IgD-negative memory B cell (primary cell): ENCODE measurements around the gene MAP7. TPM values are rescaled to one million over a fixed set of nuclear protein-coding genes. Genes with fewer than 3 reads are reported as not detected.
"Not testable (repeated sequence)": the region's sequence is repeated elsewhere in the genome, so short reads cannot be mapped to it uniquely, and the experiment has no call there.

ENCODE experiments used
- H3K27ac Mint-ChIP-seq, 3 donors: one replicate each; pipeline ENCODE4 v1.8.0; 2020 to 2022; ENCODE audit warnings: mild to moderate bottlenecking in 3 of 3, mixed read lengths in 3 of 3, moderate library complexity in 1 of 3
- H3K27me3 Mint-ChIP-seq: one replicate; pipeline ENCODE4 v1.8.0; 2021; ENCODE audit warnings: mixed read lengths
- H3K36me3 Mint-ChIP-seq: one replicate; pipeline ENCODE4 v1.8.0; 2020; ENCODE audit warnings: mild to moderate bottlenecking, mixed read lengths
- H3K4me1 Mint-ChIP-seq, 3 donors: one replicate each; pipeline ENCODE4 v1.8.0; 2020 to 2022; ENCODE audit warnings: mixed read lengths in 3 of 3, mild to moderate bottlenecking in 1 of 3
- H3K4me3 Mint-ChIP-seq, 4 donors: one replicate each; pipeline ENCODE4 v1.8.0; 2020 to 2022; ENCODE audit warnings: mild to moderate bottlenecking in 4 of 4, mixed read lengths in 4 of 4, moderate library complexity in 3 of 4
- H3K9me3 Mint-ChIP-seq, 3 donors: one replicate each; pipeline ENCODE4 v1.8.0; 2020 to 2021; ENCODE audit warnings: mixed read lengths in 3 of 3, mild to moderate bottlenecking in 1 of 3
- polyA plus RNA-seq: library from polyadenylated mRNA; unstranded; fragments of 300-500 nt; fragmentation: Illumina TruSeq; gene quantifications from one replicate; pipeline ENCODE4 v1.2.3, GENCODE V29; 2021

Gene MAP7
- polyA plus RNA-seq = 4.0 TPM

DNA sequence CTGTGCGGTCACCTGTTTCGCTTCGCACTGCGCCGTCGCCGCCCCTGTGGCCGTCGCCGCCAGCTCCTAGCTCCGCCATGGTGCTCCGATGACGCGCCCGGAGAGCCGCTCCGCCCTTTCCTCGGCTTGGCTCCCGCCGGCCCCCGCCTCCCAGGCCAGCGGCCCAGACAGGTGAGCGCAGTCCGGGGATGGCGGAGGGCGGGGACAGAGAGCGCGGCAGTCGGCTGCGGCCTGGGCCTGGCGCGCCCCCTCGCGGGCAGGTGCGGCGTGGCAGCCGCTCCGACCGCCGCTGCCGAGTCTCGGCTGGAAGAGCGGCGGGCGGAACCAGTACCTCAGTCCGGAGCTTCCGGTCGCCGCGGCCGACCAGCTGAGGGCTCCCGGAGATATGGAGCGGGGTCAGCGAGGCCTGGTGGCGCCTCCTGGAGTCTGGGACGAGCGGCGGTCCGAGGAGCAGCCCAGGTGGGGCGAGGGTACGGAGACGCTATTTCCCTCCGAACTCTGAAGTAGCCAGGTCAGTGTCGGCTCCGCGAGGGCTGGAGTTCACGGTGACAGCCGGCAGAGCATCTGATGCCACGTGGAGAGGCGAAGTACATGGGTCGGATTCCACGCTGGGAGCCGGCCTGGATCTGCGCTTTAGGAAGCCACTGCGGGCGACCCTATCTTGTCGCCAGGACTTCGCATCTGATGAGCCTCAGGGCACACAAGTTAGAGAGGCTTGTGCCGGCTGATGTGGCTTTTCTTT is at the start of gene MAP7:
MAP7 (minus strand) TSS at position 93 of the 742 bp plus-strand sequence; CDS start at position 79, 14 bp downstream.
- H3K36me3 Mint-ChIP-seq = peaks cover 1% of the 10 kb centered on the region
- no peaks in the 10 kb centered on the region for H3K9me3 Mint-ChIP-seq
- peaks cover 2 to 5% (median 4%) of the 10 kb centered on the region in 3 donors for H3K4me1 Mint-ChIP-seq
- peak within 1 kb of the TSS; percentile 67 to 85 (median 82) for H3K4me3 Mint-ChIP-seq
- peaks cover 33% of the 10 kb centered on the region for H3K27me3 Mint-ChIP-seq
- H3K27ac Mint-ChIP-seq = peak within 1 kb of the TSS; percentile 36 to 58 (median 56)

DNA sequence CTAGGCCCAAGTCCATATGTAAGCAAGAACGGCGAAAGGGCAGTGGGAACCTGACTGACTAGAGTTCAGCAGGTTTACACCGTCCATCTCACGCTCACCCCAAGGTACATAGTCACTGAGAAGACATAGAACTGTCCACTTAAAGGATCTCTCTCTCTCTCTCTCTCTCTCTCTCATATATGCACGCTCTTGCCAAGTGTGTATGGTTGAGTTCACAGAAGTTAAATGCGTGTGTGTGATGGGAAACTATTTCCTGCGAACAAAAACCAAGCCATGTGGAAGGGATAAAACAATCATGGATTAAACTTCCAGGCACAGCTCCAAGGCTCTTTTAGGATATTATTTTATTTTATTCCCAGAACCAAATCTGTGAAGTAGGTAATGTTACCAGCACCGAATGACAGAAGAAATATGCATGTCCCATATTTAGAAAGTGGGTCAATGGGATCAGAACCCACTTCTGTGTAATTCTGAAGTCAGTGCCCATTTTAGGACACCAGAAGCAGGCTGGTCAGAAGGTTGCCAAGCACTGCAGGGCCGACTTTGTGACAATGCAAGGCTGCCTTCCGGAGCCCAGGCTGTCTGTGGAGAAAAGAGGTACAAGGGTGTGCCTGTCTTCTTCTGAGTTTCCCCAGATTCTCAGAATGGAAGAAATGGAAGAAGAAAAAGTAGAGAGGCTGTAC is 49.2 kb upstream of the MAP7 start:
- peaks cover 13% of the 10 kb centered on the region for H3K36me3 Mint-ChIP-seq
- H3K27me3 Mint-ChIP-seq = no peaks in the 10 kb centered on the region
- peaks cover 0 to 2% (median 0%) of the 10 kb centered on the region in 3 donors for H3K9me3 Mint-ChIP-seq
- no peak overlapping the region for H3K4me3 Mint-ChIP-seq
- H3K27ac Mint-ChIP-seq = no peak overlapping the region
- peaks cover 2 to 8% (median 7%) of the 10 kb centered on the region in 3 donors for H3K4me1 Mint-ChIP-seq

DNA sequence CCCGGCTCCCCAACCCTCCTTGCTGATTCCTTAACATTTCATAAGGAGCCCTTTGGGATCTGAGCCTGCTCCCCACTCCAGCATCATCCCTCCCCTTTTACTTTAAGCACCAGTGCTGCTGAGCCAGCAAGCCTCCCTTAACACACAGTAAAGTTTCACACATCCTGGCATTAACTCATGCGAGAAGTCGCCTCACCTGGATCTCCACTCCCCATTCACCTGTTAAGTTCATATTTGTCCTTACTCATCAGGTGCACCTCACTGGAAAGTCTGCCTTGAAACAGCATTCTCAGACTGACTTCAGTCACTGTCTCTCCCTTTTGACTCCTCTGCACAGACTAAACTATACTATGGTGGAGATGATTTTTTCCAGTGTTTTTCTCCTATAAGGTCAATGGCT is 47.8 kb upstream of the MAP7 start:
- H3K9me3 Mint-ChIP-seq = peaks cover 0 to 2% (median 0%) of the 10 kb centered on the region in 3 donors

GRCh38 chr6:136594671-136595070 is 44.4 kb upstream of the MAP7 start:
- no peaks in the 10 kb centered on the region for H3K27me3 Mint-ChIP-seq
- H3K27ac Mint-ChIP-seq = no peak overlapping the region
- no peak overlapping the region for H3K4me3 Mint-ChIP-seq
- H3K4me1 Mint-ChIP-seq = peaks cover 11 to 17% (median 16%) of the 10 kb centered on the region in 3 donors
- peaks cover 23% of the 10 kb centered on the region for H3K36me3 Mint-ChIP-seq
- peaks cover 0 to 2% (median 0%) of the 10 kb centered on the region in 3 donors for H3K9me3 Mint-ChIP-seq

More for the DNA sequence above, 47.8 kb upstream of the MAP7 start:
- Mint-ChIP-seq H3K27ac (no peak overlapping the region), H3K27me3 (no peaks in the 10 kb centered on the region), H3K4me1 (peaks cover 11 to 17% (median 16%) of the 10 kb centered on the region in 3 donors), H3K4me3 (no peak overlapping the region), H3K36me3 (peaks cover 17% of the 10 kb centered on the region)

DNA sequence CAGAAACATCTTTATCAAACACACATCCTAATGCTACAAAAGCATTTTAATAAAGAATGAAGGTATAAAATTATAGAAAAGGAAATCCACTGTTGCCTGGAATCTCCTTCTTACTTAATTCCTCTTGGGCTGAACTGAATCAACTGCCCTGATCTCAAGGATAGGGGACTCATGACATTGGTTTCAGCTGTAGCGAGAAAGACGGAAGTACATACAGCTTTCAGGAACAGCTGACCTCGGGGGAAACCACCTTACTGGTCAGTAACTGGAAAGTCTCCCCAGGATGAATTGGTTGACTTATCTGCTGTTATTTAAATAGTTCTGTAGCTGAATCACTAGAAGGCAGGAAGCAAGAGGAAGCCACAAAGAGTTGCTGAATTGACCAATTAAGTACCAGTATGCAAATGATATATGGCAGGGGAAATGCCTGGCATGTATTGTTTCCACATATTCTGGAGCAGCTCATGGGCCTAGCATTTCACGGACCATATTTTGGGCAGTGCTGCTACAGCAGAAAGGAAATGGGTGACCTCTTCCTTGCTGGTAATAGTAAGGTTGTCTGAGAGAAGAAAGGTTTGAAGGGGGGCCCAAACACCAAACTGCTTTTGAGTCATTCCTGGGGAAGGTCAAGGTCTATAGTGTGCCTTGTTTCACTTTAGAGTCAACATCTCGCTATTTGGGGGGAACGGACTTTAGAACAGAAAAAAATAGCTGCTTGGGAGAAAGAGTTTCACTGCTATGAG is 43.7 kb upstream of the MAP7 start:
- Mint-ChIP-seq H3K4me3 (peak overlapping the region in 2 of 4 donors; percentile 58 to 84), H3K36me3 (peaks cover 23% of the 10 kb centered on the region), H3K27me3 (no peaks in the 10 kb centered on the region), H3K9me3 (peaks cover 0 to 2% (median 0%) of the 10 kb centered on the region in 3 donors), H3K27ac (peak overlapping the region in 1 of 3 donors; percentile 9), H3K4me1 (peaks cover 11 to 17% (median 16%) of the 10 kb centered on the region in 3 donors)

GRCh38 chr6:136592930-136593673 is 42.9 kb upstream of the MAP7 start:
- Mint-ChIP-seq H3K27me3 (no peaks in the 10 kb centered on the region), H3K27ac (peak overlapping the region in 1 of 3 donors; percentile 37), H3K36me3 (peaks cover 24% of the 10 kb centered on the region), H3K9me3 (peaks cover 0 to 2% (median 0%) of the 10 kb centered on the region in 3 donors), H3K4me1 (peaks cover 11 to 17% (median 16%) of the 10 kb centered on the region in 3 donors), H3K4me3 (peak overlapping the region in 1 of 4 donors; percentile 28)

- Mint-ChIP-seq H3K36me3 (peaks cover 24% of the 10 kb centered on the region), H3K9me3 (peaks cover 0 to 2% (median 0%) of the 10 kb centered on the region in 3 donors), H3K27ac (no peak overlapping the region), H3K4me1 (peaks cover 11 to 17% (median 16%) of the 10 kb centered on the region in 3 donors), H3K27me3 (no peaks in the 10 kb centered on the region), H3K4me3 (no peak overlapping the region)
These were observed 41.4 kb upstream of the MAP7 start for GRCh38 chr6:136591617-136592016.

DNA sequence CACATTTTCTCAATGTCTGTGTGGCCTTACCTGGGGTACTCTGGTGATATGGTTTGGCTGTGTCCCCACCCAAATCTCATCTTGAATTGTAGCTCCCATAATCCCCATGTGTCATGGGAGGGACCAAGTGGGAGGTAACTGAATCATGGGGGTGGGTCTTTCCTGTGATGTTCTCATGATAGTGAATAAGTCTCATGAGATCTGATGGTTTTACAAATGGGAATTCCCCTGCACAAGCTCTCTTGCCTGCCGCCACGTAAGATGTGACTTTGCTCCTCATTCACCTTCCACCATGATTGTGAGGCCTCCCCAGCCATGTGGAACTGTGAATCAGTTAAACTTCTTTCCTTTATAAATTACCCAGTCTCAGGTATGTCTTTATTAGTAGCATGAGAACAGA is 40.6 kb upstream of the MAP7 start:
- H3K9me3 Mint-ChIP-seq, H3K4me3 Mint-ChIP-seq, H3K27ac Mint-ChIP-seq, H3K27me3 Mint-ChIP-seq: not testable (repeated sequence)
- Mint-ChIP-seq H3K36me3 (peaks cover 21% of the 10 kb centered on the region), H3K4me1 (peaks cover 11 to 17% (median 12%) of the 10 kb centered on the region in 3 donors)

DNA sequence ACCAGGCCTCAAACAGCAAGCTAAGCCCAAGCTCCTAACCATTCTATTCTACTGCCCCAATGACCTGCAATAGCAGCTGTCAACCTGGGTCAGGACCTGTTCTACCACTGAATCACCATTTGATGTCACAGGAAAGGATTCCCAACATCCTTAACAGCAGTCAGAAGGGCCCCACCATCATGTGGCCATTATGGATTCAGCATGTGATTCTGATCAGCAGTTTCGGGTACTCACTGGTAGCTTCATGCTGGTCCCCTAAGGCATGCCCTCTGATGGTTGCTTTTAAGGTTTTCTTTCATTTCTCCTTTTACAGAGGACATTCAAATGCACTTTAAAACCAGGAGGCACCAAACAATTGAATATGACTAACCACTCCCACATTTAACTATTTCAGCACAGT is 37.3 kb upstream of the MAP7 start:
- no peak overlapping the region for H3K4me3 Mint-ChIP-seq
- no peaks in the 10 kb centered on the region for H3K9me3 Mint-ChIP-seq
- no peaks in the 10 kb centered on the region for H3K4me1 Mint-ChIP-seq
- no peaks in the 10 kb centered on the region for H3K27me3 Mint-ChIP-seq
- H3K36me3 Mint-ChIP-seq = peaks cover 17% of the 10 kb centered on the region
- H3K27ac Mint-ChIP-seq = no peak overlapping the region

DNA sequence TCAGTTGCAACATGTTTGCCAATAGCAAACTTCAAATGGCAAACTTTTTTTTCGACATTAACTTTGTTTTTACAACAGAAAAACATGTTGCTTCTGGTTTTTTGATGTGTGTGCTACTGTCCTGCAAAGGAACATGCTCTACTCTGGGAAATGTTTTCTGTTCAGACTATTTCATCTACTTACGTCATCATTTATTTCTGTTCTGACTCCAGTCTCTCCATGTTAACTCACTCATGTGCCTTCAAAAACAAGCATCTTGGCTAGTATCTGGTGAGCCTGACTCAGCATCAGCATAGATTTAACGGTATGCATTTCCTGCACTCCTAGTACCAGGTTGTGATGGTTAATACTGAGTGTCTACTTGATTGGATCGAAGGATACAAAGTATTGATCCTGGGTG is 36.1 kb upstream of the MAP7 start:
- Mint-ChIP-seq H3K27me3 (no peaks in the 10 kb centered on the region), H3K36me3 (peaks cover 15% of the 10 kb centered on the region), H3K9me3 (no peaks in the 10 kb centered on the region), H3K27ac (no peak overlapping the region), H3K4me3 (no peak overlapping the region), H3K4me1 (no peaks in the 10 kb centered on the region)

GRCh38 chr6:136585523-136585922 is 35.3 kb upstream of the MAP7 start:
- not testable (repeated sequence) for H3K4me3 Mint-ChIP-seq, H3K27ac Mint-ChIP-seq, H3K27me3 Mint-ChIP-seq, H3K36me3 Mint-ChIP-seq, H3K9me3 Mint-ChIP-seq, H3K4me1 Mint-ChIP-seq

- not testable (repeated sequence) for H3K9me3 Mint-ChIP-seq, H3K4me1 Mint-ChIP-seq, H3K36me3 Mint-ChIP-seq, H3K27ac Mint-ChIP-seq, H3K27me3 Mint-ChIP-seq, H3K4me3 Mint-ChIP-seq
These were observed 34.1 kb upstream of the MAP7 start for GRCh38 chr6:136584290-136584689.

GRCh38 chr6:136582711-136583471 is 32.7 kb upstream of the MAP7 start:
- no peak overlapping the region for H3K27ac Mint-ChIP-seq

GRCh38 chr6:136579800-136580199 is 29.6 kb upstream of the MAP7 start:
- H3K4me1 Mint-ChIP-seq = no peaks in the 10 kb centered on the region
- peaks cover 0 to 1% (median 0%) of the 10 kb centered on the region in 3 donors for H3K9me3 Mint-ChIP-seq
- peaks cover 13% of the 10 kb centered on the region for H3K36me3 Mint-ChIP-seq
- H3K27me3 Mint-ChIP-seq = no peaks in the 10 kb centered on the region
- H3K4me3 Mint-ChIP-seq = no peak overlapping the region
- H3K27ac Mint-ChIP-seq = no peak overlapping the region

More at GRCh38 chr6:136582711-136583471, 32.7 kb upstream of the MAP7 start:
- peaks cover 3% of the 10 kb centered on the region for H3K36me3 Mint-ChIP-seq
- H3K4me3 Mint-ChIP-seq = no peak overlapping the region
- H3K27me3 Mint-ChIP-seq = no peaks in the 10 kb centered on the region
- no peaks in the 10 kb centered on the region for H3K9me3 Mint-ChIP-seq
- H3K4me1 Mint-ChIP-seq = no peaks in the 10 kb centered on the region
